Activated T-cell treated with anti-CD3 and anti-CD28 coated beads for 4 hours (primary cell): ENCODE measurements around the gene ZNF618.

Experiments
- DNase-seq: peaks from one replicate; pipeline ENCODE4 v3.0.0-alpha.2; 2020

Gene ZNF618

DNA sequence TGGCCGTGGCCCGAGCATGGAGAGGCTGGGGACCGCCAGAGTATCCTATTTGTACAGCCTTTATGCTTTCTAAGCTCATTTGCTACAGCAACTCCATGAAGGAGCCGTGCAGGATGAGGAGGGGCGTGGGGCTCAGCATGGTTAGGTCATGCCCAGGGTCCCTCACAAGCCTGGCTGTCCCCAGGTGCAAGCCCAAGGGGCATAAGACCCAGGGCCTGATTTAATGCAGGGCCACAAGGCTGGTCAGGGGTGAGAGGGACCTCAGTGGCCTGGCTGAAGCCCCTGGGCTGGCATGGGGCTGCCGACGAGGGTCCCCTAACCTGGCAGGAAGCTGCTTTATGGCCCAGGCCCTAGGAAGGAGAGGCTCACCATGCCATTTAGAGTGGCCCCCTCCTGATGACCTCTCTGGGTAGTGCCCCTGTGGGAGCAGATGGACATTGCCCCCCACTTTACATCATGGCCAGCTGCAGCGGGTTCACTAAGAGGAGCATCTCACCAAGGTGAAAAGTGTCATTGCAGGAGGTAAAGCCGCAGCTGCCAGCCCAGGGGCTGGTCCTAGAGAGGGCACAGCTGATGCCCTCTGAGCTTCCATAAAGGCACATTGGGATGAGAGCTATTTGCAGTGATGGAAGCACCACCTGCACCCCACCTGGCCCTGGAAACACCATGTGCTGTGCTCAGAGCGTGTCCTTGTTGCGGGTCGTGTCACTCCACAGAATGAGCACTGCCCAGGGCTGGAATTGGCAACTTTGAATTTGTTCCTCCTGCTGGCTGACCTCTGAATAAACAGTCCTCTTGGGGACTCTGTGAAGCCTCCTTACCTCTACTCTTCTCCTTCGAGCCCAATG is 58.9 kb downstream of the ZNF618 start:
- no peak for DNase-seq

DNA sequence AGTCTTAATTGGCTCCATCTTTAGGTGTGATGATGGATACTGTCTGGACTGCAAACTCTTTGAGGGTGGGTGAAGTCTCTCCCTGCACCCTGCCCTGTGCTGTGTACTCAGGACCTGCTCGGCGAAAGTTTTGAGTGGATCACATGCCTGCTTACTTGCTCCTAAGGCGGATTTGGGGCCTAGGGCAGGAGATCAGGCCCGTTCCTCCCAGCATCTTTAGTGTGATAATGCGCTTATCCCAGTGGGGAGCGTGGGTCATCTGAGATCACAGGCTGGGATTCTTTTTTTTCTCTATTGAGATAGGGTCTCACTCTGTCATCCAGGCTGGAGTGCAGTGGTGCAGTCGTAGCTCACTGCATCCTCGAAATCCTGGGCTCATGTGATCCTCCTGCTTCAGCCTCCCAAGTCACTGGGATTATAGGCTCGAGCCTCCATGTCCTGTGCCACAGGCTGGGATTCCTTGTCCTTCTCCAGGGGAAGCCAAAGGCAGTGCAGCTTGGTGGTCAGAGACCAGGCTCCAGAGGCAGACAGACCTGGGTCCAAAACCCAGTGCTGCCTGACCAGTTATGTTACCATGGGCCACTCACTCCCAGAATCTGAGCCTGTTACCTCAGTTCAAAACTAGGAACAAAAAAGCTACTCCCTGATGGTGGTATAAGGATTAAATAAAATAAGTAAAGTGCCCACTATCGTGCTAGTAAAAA is 59.7 kb downstream of the ZNF618 start:
- no peak for DNase-seq

DNA sequence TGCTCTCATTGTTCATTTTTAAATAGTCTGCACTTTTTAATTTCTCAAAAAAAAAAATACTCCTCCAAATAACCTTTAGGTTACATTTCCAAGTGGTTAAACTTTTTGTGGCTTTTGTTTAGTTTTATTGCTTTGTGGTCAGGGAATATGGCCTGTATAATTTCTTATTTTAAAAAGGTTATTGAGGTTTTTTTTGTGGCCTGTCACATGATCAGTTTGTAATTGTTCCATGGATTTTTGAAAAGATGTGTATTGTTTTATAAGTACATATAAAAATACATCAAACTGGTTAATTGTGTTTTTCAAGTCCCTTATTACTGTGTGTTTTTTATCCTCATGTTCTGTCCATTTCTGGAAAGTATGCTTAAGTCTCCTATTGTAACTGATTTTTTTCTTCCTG is 64.0 kb downstream of the ZNF618 start:
- no peak for DNase-seq

DNA sequence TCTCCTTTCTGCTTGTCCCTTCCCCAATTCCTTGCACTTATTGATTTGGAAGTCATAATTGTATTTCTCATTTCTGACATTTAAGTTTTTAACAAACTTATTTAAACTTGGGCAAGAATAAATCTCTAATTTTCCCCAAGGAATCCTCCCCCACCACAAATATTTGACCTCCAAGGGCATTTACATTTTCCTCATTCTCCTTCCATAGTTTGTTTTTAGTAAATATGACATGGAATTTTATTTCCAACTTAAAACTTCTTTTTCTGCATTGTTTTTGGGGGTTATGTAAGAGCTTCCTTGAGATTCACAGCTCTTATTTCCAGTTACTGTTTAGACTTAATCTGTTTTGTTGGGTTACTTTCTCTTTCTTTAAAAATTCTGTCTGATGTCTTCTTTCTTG is 64.9 kb downstream of the ZNF618 start:
- no peak for DNase-seq

DNA sequence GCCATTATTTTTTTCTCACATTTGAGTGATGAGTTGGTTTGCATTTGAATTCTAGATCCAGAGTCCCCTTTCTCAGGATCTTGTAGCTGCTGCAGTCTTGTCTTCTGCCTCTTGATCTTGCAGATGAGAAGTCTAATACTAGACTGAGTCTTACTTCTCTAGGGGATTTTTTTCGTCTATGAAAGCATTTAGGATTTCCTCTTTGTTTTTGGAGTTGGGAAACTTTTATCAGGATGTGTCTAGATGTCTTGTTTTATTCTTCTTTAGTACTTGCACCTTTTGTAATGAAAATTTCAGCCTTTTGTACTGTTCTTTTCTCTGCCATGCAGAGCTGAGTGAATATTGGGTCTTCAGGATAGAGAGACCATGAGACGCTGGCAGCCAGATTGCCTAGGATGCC is 65.4 kb downstream of the ZNF618 start:
- DNase-seq = no peak

DNA sequence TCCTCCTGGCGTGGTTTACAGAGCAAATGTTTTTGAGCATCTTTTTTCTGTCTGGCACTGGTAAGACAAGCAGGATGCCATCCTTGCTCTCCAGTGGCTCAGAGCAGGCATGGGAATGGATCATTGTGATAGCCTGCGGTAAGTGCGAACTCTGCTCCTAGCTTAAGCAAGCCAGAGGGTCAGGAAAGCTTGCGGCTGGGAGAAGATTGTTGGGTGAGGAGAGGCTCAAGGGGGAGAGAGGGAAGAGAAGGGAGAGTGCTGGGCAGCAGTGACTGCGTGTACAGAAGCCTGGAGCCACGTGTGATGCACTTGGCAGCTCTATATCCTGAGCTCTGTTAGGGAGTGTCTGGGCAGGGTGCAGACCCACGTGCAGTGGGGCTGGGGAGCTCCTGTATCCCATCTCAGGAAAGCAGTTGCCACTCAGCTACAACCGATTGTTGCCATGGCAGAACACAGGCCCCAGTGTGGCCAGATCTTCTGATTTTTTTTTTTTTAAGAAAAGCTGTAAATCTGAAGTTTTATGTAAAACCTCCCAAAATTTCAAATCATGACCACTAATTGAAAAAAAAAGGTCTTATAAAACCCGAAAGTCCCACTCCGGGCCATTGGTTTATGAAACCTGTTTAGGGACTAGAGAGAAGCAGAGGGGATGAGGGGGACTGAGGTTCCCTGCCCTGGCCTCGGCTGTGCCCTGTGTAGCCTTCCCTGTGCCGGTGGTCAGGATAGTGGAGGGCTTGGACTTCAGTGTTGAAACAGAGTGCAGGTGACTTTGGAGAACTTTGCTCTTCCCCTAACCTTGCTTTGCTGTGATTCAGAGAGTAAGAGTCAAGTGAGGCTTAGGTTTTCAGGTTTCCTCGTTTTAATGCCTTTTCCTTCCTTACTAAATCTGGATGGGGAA is 67.3 kb downstream of the ZNF618 start:
- DNase-seq = no peak

DNA sequence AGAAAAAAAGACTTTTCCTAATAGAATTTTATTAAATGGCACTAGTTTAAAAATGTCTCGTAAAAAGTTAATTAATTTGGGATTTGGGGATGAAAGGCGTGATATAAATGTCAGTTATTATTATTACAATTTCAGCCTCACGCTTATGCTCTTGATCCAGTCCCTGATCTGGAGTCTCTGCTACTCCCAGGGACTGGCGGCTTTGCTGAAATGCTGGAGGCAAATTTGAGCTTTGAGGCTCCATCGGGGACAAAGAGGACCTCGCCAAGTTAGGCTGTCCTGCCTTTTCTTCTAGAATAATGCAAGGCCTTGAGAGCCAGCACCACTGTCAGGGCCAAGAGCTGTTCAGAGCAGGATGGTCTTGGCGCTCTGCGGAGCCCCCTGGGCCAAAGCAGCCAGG is 69.7 kb downstream of the ZNF618 start:
- DNase-seq = no peak

DNA sequence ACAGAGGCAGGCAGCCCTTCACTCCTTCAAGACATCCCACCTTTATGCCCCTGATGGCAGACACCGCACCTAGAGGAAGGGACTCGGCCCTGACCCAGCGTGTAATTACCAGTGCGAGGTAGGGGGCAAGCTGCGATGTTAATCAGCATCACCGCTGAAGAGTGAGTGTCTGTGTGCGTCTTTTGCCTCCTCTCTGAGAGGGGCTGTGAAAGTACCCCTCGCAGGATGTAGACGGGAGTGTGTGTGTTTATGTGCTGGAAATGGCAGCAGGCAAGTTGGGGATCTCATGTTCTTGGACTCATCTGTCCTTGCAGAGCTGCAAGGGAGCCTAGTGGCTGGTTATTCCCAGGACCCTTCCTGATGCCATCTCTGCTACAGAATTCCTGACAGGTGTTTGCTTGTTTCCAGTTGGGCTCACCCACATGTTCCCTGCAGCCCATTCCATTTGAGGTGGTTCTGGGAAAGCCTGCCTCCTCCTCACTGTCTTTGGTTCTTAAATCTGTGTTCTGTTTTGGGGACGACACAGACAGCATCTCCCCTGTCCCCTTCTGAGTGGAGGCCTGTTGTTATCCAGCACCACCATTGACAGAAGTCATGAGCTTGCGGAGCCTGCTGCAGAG is 70.5 kb downstream of the ZNF618 start:
- DNase-seq = no peak

DNA sequence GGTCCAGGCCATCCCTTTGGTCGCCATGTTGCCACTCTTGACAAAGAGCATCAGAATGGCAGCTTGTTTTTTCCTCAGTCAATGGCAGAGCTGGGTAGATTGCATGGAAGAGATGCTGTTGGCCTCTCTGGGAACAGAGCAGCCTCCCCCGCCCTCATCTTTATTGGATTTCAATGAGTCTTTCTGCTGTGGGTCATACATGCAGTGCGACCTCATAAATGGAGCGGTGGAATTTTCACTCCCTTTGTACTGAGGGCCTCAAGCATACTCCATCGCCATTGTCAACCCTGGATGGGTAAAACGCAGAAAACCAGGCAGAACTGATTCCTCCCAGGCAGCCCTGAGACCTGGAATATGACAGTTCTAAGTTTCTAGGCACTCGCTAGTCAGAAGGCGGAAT is 71.8 kb downstream of the ZNF618 start:
- DNase-seq = no peak

DNA sequence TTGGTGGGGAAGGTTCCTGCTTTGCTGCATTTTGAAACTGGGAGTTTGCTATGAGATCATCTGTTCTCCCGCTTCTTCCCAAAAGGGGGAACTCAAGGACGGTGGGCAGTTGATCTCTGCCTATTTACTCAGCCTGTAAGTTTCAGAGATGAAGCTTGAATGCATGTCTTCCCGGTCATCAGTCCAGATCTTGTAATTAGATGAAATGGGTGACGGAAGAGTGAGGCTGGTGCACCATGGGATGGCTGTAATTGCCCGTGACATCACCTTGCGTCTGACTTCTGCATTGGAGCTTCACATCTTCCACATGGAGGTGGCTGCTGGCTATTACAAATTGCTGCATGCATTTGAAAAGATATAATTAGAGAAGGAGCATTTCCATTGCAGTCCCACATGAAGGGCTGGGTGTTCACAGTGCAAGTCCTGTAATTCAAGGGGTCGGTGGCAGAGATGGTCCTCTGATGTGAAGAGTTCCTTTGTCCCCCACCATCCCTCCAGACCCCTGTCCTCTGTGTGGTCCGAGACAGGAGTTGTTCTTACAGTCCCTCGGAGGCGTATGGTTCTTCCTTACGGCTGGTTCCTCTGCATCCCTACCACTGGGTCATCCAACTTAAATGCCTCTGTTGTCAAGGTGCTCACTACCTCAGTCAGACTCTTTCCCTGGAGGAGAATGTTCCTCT is 72.9 kb downstream of the ZNF618 start:
- DNase-seq = no peak

DNA sequence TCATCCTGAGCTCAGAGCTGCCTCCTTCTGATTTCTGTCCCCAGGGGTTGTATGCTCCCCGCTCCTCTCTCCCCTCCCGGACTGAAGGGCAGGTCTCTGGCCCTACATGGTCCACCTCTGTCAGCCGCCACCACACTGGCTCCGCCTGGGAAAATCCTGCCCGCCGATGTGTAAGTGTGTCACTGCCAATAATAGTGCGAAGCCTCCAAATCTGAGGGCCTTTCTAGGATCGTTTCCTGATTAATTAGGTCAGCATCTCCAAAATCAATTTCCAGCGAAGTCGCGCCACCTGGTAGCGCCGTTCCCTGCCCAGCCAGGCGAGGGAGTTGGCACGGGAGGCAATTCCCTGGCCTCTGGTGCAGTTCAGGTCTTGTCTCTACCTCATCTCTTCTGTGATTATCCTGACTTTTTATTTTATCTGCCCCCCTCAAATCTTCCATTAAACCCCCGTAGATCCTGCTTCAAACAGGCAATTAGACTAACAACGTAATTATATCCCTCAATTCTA is 73.5 kb downstream of the ZNF618 start:
- no peak for DNase-seq

DNA sequence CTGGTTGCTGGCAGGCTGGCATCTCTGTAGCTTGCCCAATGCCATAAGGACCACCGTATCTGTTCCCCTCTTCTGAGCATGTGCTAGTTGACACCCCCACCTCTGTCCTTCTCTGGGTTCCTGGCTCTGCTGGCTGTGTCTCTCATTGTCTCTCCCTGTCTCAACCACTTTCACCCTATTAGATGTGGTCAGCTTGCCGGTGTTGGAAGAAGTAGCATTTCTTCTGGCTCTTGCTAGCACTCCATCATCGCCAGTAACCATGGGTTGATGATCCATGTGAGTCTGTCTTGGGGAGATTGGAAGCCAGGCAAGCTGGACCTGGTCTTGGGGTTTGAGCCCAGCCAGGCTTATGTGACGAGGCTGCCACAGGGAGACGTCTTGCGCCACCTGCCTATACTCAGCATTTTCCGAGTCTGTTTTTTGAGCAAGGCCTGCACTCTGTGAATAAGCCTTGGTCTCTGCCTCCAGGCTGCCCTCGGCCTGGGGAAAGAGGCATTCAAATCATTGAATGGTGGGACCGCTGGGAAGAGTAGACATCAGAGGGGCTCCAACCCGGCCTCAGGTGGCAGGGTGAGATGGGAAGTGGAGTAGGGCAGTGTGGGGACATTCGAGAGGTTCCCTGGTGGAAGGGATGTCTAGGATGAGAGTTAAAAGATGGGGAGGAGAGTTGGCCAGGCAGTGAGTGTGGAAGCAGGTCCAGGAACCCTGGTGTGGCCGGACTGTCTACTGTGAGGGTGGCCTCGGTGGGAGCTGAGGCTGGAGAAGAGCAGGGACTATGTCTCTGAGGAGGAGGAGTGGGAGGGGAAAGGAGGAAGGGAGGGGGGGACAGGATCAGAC is 74.3 kb downstream of the ZNF618 start:
- no peak for DNase-seq

DNA sequence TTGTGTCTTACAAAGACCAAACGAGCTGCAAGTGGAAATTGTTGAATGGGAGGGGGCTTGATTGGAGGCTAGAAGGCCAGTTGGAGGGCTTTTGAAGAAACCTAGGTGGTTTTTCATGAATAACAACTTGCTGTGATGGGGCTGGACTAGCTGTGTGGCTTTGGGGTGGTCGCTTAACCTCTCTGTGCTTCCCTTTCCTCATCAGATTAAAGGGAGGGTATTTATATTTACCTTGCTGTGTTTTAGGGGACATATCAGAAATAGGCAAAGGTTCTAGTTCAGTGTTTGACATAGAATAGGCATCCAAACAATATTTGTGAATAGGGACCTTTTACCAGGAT is 74.9 kb downstream of the ZNF618 start:
- DNase-seq = no peak

DNA sequence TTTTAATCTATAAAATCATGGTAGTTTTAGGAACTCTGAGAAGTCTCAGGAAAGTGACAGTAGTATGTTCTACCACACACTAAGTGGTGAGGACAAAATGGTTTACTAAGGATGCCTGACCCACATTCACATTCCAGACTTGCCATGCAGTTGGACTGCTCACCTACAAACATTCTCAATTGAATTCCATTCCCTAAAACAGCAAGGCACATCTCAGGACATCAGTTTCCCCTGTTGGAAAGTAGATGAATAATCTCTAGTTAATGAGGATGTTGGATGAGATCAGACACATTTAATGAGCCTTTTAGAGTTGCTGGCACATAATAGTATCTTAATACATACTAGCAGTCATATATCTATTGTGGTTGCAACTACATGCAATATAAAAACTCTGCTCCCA is 76.6 kb downstream of the ZNF618 start:
- DNase-seq = no peak

DNA sequence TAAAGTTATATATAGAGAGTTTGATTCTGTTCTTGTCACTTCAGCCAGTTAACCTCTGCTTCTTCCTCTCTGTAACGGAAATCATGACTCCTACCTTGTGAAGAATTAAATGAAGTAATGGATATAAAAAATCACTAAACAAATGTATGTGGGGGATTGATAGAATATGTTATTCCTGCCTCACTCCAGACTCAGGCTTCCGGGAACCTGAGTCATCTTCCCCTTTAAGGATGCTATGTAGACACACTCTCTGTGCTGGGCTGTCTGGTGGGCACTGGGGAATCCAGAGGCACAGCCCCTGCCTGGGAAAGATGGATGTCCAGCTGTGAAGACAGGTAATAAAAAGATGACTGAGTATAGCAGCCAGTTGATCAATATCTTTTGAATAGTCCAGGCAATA is 77.4 kb downstream of the ZNF618 start:
- no peak for DNase-seq

DNA sequence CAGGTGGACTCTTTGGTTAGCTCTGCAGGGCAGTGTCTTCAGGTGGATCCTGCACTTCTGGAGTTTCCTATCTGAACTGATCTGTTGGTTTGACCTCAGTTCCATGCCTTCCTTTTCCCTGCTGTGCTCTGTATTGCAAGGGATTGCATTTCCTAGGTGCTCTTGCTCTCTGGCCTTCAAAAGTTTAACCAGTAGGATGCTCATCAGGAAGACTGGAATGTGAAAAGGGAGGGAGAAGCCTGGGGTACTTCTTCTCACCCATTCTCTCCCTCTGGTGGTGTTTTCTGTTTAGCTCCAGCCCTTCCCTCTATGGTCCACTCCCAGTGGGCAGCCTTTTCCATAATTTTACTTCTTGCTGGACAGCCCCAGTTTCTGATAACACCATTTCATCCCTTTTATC is 78.5 kb downstream of the ZNF618 start:
- DNase-seq = no peak

DNA sequence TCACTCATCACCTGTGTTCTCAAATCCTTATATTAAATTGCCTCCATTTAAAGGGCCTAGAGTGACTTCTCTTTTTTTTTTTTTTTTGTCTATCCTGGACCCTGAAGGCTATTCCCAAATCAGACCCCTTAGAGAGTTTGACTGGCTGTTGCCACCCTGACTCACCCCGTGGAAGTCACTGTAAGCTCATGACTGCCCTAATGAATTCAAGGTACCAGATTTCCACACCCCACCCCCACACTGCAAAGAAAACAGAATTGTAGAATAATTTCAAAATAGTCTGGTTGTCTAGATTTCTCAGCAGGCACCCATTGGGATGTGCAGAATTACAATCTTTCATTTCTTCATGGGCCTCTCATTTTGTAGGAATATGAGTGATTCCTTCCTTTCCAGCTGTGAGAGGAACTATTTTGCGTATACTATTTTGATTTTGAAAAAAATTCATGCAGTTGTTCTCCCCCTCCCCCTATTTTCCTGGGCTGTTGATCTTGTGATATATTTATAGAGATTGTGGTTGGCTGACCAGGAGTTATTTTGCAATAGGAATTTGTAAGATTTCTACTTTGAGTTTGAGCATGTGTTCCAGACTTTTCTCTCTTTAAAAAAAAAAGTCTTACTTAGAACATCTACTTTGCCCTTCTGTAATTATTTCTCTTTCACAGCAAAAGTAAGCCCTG is 79.1 kb downstream of the ZNF618 start:
- DNase-seq = no peak

DNA sequence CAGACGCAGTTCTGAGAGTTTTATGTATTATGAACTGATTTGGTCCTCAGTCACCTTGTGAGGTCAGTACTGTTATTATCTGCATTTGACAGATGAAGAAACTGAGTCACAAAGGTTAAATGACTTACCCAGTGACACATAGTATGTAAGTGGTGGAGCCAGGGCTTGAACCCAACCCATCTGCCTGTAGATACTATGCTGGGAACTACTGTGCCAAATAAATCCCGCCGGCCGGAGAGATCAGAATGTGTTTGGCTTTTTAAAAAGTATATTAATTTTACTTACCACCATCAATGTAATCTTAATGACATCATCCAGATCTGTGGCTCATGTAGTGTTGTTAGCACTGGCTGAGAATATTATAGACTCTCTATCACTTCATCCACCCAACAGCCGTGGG is 80.8 kb downstream of the ZNF618 start:
- no peak for DNase-seq

DNA sequence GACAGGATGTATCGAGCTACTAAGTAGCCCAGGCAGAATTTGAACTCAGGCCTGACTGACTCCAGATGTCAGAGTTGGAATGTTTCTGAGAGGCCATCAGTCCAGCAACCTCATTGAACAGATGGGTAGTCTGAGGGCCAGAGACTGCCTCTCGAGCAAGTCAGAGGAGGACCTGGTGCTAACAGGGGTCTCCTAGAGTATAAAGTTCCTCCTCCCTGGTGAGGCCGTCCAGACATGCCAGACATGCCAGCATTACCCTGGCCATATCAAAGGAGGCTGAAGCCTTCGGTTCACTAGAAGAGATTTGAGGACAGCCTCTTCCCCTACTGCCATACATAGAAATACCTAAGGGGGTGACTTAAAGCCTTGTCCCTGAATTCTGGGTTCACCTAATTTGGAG is 81.2 kb downstream of the ZNF618 start:
- no peak for DNase-seq

DNA sequence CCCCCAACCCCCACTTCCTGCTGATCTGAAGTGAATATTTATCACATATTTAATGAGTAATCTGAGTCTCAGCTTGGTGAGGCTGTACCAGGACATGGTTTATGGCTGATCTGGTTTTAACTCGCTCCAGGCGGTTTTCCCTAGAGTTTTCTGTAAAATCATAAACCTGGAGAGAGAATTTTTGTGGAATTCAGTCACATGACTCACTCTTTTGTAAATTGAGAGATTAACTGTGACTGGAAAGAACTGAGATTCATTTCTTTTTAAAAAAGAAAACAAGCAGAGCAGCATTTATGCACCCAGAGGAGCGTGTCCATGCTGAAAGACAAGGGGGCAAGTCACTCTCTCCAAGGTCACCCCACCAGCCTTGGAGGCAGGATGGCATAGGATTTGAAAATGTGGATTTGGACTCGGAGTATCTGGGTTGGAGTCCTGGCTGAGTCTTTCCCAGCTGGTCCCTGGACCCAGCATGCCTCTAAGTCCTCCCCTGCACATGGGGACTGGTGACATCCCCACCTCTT is 81.8 kb downstream of the ZNF618 start:
- DNase-seq = no peak

DNA sequence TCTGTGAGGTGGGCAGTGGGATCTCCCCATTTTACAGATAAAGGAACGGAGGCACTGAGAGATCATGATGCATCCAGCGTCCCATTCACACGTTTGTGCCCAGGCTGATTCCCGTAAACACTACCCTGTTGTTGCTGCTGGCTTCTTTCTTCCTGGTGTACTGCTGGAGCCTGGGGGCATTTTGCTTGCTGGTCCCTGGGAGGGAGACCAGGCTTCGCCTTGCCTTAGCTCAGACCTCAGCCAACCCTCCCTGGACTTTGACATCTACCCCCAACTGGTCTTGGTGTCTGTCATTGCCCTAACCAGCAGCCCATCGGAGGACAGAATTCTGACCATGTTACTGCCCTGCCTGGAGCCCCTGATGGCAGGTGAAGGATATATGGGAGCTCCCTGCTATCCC is 82.4 kb downstream of the ZNF618 start:
- no peak for DNase-seq
